HG02678 (cell line): ENCODE data around the gene DMBT1.

ENCODE experiments used
- ATAC-seq: cut with Tn5 transposase; IDR thresholded peaks from one replicate; pipeline ENCODE4 v1.9.1; 2021; ENCODE audit warnings: mild to moderate bottlenecking, moderate library complexity; ENCODE audit not compliant: unreplicated experiment

Gene DMBT1

GRCh38 chr10:122548407-122549085 lies 12.0 kb upstream of the DMBT1 start:
- ATAC-seq = no peak

GRCh38 chr10:122549636-122550035 lies 10.9 kb upstream of the DMBT1 start:
- ATAC-seq = no peak

- no peak for ATAC-seq
These were observed 10.1 kb upstream of the DMBT1 start for GRCh38 chr10:122550427-122550826.

- no peak for ATAC-seq
These were observed 9.6 kb upstream of the DMBT1 start for GRCh38 chr10:122550983-122551382.

- no peak for ATAC-seq
These were observed 9.1 kb upstream of the DMBT1 start for GRCh38 chr10:122551450-122551849.

GRCh38 chr10:122553341-122553740 lies 7.2 kb upstream of the DMBT1 start:
- no peak for ATAC-seq

- ATAC-seq = no peak
These were observed 6.2 kb upstream of the DMBT1 start for GRCh38 chr10:122554131-122555036.

- ATAC-seq = no peak
These were observed 5.1 kb upstream of the DMBT1 start for GRCh38 chr10:122555442-122555841.

GRCh38 chr10:122557516-122557915 lies 3.0 kb upstream of the DMBT1 start:
- no peak for ATAC-seq

- no peak for ATAC-seq
These were observed 2.1 kb upstream of the DMBT1 start for GRCh38 chr10:122558452-122558851.

GRCh38 chr10:122559228-122559627 lies 1.3 kb upstream of the DMBT1 start:
- ATAC-seq = no peak

GRCh38 chr10:122561212-122561611 lies 658 bp downstream of the DMBT1 start:
- ATAC-seq = no peak

- ATAC-seq = no peak
These were observed 1.2 kb downstream of the DMBT1 start for GRCh38 chr10:122561792-122562191.

GRCh38 chr10:122564980-122565379 lies 4.4 kb downstream of the DMBT1 start:
- ATAC-seq = no peak

- ATAC-seq = no peak
These were observed 5.2 kb downstream of the DMBT1 start for GRCh38 chr10:122565766-122566206.

- ATAC-seq = no peak
These were observed 6.1 kb downstream of the DMBT1 start for GRCh38 chr10:122566632-122567031.

- no peak for ATAC-seq
These were observed 6.6 kb downstream of the DMBT1 start for GRCh38 chr10:122567056-122567660.

- ATAC-seq = no peak
These were observed 8.0 kb downstream of the DMBT1 start for GRCh38 chr10:122568551-122568950.

GRCh38 chr10:122570920-122571319 lies 10.4 kb downstream of the DMBT1 start:
- no peak for ATAC-seq

GRCh38 chr10:122571892-122572291 lies 11.3 kb downstream of the DMBT1 start:
- no peak for ATAC-seq

- no peak for ATAC-seq
These were observed 15.2 kb downstream of the DMBT1 start for GRCh38 chr10:122575776-122576175.

GRCh38 chr10:122576291-122576690 lies 15.7 kb downstream of the DMBT1 start:
- no peak for ATAC-seq
